ENCODE measurements around the gene SERPINB6.

Gene SERPINB6

DNA sequence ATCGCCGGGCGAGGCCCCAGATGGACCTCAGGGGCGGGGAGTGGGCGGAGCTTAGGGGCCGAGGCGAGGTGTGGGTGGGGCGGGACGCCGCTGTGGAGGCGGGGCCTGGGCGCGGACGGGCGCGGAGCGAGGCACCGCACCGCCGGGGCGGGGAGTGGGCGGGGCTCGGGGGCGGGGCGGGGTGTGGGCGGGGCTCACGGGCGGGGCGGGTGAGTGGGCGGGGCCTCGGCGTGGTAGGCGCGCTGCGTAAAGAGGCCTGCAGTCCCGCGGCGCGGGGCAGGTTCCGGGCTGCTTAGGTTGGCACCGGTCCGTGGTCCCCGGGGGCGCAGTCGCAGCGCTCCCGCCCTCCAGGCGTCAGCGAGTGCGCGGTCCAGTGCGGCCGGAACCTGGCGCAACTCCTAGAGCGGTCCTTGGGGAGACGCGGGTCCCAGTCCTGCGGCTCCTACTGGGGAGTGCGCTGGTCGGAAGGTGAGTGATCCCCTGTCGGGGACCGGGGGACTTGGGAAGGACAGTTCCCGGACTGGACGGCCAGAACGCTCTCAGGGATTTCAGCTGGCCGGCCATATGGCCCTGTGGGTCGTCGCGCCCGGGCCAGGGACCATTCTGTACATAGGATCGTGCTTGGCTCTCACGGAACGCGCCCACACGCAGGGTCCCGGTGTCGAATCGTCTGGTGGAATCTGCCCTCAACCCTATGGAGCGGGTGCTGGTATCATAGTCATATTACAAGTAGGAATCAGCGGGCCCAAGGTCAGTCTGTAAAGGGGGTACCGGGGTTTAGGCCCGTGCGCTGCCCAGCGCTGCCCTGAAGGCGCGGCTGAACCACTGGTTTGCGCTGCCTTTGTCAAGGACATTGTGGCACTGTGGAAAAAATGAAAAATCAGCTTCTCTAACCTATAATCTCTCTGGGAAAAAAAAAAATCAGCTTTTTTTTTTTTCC lies 28.5 kb upstream of the SERPINB6 start, which contains the start of gene NQO2:
Gene NQO2, plus strand, starts transcription at position 277 of the 940 bp plus-strand sequence. CDS start 6,659 bp downstream, outside the sequence.
- DNase-seq (ENCODE audit: low read depth, low spot score): peak; percentile 80

DNA sequence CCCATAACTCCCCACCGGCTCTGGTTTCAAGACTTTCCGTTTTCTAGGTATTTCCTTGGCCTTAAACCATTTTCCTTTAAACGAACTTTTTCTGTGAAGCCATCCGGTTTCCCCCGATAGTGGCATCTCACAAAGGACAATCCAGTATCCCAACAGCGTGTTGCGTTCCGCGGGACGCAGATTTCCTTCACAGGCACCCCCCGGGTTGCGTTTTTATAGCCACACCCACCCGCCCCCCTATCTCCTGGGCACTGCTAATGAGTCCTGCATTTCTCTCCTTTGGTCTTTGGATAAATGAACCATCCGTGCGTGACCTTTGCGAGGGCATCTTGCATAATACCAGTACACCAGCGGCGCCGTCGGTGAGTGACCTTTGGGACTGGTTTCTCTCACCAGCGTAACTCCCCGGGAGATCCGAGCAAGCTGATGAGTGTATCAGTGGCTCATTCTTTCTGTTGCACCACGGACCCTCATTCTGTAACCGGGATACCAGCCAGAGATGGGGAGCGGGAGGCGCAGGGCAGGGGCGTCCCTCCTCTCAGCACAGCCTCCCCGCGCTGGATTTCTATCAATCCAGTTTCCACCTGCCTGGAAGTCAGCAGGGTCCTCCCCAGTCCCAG lies 27.7 kb upstream of the SERPINB6 start:
- DNase-seq (ENCODE audit: low read depth, low spot score): peak; percentile 85

DNA sequence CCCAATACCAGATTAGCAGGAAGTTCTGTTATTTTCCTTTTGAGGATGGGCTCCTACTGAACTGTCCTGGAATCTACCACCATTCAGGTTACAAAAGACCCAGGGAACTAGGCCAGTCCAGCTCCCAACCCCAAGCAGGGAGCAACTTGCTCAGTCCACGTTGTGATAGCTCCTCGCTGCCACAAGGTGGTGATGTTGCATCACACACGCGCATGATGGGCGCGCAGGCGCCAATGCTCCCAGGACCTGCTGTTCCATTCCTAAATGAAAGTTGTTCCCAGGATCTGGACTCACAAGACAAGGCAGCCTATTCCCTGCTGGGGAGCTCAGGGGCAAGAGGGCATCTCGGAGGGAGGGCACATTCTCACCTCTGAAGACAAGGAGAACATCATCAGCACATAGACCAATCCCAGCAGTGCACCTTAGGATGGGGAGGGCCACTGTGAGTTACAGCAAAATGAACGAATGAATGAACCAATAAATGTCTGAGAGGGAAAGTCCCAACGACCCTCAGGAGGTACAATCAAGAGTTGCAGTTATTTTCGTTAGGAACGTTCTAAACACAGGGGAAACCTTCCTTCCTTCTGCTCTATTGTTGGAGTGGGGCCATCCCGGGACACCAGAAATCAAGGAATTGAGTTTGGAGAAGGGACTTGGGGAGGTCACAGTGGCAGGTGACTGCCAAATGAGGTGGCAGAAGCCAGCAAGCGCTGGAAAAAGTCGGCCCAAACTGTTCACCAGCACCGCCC lies 27.1 kb upstream of the SERPINB6 start:
- DNase-seq (ENCODE audit: low read depth, low spot score): peak; percentile 44

DNA sequence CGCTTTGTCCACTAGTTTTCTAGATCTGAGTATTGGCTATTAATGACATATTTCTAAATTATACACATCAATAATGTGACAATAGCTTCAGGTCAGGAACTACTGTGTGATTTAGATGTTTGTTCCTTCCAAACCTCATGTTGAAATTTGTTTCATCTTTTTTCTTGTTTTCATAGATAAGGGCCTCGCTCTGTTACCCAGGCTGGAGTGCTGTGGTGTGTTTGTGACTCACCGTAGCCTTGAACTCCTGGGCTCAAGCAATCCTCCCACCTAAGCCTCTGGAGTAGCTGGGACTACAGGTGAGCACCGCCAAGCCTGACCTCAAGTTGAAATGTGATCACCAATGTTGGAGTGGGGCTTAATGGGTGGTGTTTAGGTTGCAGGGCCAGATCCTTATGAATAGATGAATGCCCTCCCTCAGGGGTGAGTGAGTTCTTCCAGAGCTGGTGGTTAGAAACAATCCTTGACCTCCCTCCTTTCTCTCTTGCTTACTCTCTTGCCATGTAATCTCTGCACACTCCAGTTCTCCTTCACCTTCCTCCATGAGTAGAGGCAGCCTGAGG lies 22.5 kb upstream of the SERPINB6 start:
- DNase-seq (ENCODE audit: low read depth, low spot score): no peak

- DNase-seq (ENCODE audit: low read depth, low spot score): no peak
Observed at GRCh38 chr6:2992330-2992979, 21.1 kb upstream of the SERPINB6 start.

DNA sequence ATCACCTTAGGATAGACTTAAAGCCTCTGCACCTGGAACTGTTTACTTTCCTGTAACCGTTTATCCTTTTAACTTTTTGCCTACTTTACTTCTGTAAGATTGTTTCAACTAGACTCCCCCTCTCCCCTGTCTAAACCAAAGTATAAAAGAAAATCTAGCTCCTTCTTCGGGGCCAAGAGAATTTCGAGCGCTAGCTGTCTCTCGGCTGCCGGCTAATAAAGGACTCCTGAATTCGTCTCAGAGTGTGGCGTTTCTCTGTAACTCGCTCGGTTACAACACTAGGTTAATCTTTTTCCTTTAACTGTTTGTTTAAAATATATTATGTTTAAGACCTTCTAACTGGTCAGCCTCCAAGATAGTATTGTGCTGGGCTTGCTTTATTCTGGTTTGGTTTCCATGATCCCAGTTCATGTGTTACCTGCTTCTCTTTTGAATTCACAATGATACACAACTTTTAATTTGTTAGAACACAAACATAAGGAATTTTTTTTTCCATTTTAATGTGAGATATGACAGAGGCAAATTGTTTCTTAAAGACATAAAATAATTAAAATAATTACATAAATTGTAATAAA lies 19.7 kb upstream of the SERPINB6 start:
- no peak for DNase-seq (ENCODE audit: low read depth, low spot score)

DNA sequence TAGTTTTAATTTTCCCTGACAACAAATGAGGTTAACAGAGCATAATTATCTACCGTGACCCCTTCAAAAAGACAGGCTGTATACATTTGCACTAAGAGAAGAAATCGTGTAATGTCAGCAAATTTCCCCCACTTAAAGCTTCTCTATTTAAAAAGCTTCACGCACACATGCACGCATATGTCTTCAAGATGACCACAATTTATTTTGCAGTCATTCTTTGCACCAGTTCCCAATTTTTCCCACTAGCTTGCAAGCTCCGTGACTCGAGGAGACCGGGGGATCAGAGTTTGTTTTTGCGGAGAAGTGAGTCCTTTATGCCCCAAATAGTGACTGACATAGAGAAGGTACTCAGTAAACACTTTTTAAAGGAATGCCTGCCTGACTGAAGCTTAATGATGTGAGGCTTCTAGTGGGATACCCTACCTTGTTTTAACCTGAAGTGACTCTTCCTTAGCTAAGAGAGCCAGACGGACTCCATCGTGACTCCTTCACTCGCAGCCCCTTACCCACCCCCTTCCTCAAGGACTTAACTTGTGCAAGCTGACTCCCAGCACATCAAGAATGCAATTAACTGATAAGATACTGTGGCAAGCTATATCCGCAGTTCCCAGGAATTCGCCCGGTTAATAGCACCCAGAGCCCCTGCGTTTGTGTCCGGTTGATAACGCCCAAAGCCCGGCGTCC lies 19.0 kb upstream of the SERPINB6 start:
- peak; percentile 82 for DNase-seq (ENCODE audit: low read depth, low spot score)

- DNase-seq (ENCODE audit: low read depth, low spot score): peak; percentile 98
Observed at GRCh38 chr6:2989332-2990247, 18.2 kb upstream of the SERPINB6 start.

- peak; percentile 95 for DNase-seq (ENCODE audit: low read depth, low spot score)
Observed at GRCh38 chr6:2988426-2989331, 17.3 kb upstream of the SERPINB6 start.

DNA sequence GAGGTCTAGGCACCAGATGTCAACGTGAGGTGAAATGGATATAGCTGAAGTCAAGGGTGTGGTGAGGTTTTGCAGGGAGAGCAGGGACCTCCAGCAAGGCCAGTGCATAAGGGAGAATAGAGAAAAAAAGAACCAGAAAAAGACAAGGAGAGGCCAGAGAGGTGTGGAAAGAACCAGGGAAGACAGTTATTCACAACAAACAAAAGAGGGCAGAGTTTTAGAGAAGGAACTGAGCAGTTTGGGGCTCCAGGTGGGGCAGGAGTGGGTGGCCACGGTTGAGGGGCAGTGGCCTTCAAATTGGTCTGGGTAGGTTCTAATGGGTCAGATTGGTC lies 16.7 kb upstream of the SERPINB6 start:
- no peak for DNase-seq (ENCODE audit: low read depth, low spot score)

- DNase-seq (ENCODE audit: low read depth, low spot score): no peak
Observed at GRCh38 chr6:2986722-2987221, 15.4 kb upstream of the SERPINB6 start.

DNA sequence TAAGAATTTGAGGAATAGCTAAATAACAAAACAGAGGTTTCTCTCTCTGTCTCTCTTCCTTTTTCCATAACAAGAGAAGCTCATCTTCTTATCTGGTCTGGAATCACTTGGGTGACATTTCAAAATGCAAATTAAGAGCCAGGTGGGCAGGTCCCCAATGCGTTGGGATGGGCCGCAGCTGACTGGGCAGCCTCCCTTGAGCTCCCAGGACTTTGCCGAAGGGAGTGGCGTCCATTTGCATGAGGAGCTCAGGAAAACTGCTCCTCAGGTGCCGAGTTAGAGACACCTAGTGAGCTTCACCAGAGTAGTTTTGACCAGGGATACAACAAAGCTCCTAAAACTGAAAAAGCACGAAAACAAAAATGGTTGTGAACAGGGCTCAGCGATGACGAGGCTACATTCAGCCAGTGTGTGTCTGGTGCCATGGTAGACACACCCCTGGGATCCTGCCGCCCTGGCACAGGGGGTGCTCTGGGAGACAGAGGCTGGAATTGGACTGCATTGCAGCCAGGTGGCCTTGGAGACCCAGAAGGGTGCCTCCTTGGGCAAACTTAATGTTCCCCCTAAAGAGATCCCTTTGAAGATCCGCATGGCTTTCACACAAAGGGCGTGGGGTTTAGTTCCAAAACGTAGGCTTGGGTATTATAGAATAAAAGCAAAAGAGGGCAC lies 13.5 kb upstream of the SERPINB6 start:
- peak; percentile 79 for DNase-seq (ENCODE audit: low read depth, low spot score)

DNA sequence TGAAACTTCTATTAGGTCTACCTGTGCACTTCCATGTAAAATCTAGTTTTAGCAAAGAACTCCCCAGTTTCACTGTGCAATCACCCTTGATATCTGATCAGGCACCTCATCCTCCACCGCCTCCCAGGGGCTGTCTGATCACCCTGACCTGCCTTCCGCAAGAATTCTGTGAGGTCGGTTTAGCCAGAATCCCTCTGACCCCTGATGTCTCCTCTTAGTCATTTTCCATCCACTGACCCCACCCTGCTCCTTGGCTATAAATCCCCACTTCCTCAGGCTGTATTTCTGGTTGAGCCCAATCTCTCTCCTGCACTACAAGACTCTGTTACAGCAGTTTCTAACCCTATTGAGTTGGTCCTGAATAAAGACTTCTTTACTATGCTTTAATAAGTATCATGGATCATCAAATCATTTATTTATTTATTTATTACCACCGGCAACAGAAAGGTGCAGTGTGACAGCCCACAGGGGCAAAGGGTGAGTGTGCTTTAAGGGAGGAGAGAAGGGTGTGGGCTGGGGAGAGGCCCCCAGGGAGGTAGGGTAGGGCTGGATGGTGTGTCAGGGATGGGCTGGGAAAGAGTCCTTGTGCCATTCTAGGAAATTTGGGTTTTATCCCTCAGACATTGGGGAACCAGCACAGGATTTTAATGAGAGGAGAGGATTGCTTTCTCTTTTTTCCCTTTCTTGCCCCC lies 11.2 kb upstream of the SERPINB6 start:
- DNase-seq (ENCODE audit: low read depth, low spot score): no peak

GRCh38 chr6:2980465-2980855 lies 9.1 kb upstream of the SERPINB6 start:
- no peak for DNase-seq (ENCODE audit: low read depth, low spot score)

DNA sequence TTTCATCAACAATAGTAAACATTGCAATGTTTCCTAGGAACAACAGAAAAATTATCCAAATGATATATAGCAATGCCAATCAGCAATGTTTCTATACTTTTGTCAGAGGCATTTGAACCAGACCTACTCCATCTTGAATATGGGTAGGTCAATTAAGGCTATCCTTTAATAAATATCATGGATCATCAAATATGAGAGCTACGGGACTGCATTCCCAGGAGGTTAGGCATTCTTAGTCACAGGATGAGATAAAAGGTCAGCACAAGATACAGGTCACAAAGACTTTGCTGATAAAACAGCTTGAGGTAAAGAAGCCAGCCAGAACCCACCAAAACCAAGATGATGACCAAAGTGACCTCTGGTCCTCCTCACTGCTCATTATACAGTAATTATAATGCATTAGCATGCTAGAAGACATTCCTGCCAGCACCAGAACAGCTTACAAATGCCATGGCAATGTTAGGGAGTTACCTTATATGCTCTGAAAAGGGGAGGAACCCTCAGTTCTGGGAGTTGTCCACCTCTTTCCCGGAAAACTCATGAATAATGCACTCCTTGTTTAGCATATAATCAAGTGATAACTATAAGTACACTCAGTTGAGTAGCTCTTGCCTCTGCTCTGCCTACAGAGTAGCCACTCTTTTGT lies 8.6 kb upstream of the SERPINB6 start:
- no peak for DNase-seq (ENCODE audit: low read depth, low spot score)

DNA sequence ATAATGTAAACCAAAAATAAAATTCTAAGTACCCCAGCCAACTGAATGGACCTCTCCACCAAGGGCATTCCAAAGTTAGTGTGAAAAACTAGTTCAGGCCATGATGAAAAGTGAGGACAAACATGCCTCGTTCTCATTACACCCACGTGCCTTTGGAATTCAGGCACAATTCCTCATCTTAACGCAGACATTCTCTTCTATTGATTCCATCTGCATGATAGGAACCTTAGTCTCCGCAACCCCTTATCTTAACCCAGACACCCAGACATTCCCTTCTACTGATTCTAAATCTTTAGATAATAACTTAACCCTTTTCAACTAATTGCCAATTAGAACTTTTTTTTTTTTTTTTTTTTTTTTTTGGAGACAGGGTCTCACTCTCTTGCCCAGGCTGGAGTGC lies 7.6 kb upstream of the SERPINB6 start:
- no peak for DNase-seq (ENCODE audit: low read depth, low spot score)
